Tibial nerve (tissue), 4 donors: ENCODE data around the gene YPEL2. TPM values are rescaled to one million over a fixed set of nuclear protein-coding genes. Genes with fewer than 3 reads are reported as not detected.

Experiments
- DNase-seq, 2 donors: peaks; one replicate each; pipeline ENCODE4 v3.0.0-alpha.2; 2019; ENCODE audit warnings: low spot score in 2 of 2
- H3K27ac ChIP-seq, 4 donors: fragments of 200-600 bp; sonication (generic) in 3 of 4; one replicate each; pipeline ENCODE4 v1.5.1; 2017 to 2019; ENCODE audit warnings: mild to moderate bottlenecking in 1 of 4
- H3K27me3 ChIP-seq, 2 donors: fragments of 200-600 bp; sonication (generic) in 1 of 2; one replicate each; pipeline versions ENCODE4 v1.5.1 to v1.6.0; 2017 to 2019
- H3K36me3 ChIP-seq, 3 donors: fragments of 200-600 bp; sonication (generic); one replicate each; pipeline ENCODE4 v1.5.1; 2018 to 2019
- H3K4me1 ChIP-seq, 4 donors: fragments of 200-600 bp; sonication (generic) in 3 of 4; one replicate each; pipeline ENCODE4 v1.5.1; 2017 to 2019
- H3K4me3 ChIP-seq, 4 donors: fragments of 200-600 bp; sonication (generic) in 3 of 4; one replicate each; pipeline ENCODE4 v1.5.1; 2017 to 2019; ENCODE audit warnings: mild to moderate bottlenecking in 1 of 4, moderate library complexity in 1 of 4
- H3K9me3 ChIP-seq, 4 donors: fragments of 200-600 bp; sonication (generic) in 3 of 4; one replicate each; pipeline ENCODE4 v1.5.1; 2017 to 2019
- EP300 ChIP-seq, 2 donors: sonication (generic); formaldehyde crosslinking; IDR thresholded peaks; one replicate each; pipeline ENCODE4 v1.6.1; 2017; ENCODE audit warnings: antibody characterized with exemption in 2 of 2, mild to moderate bottlenecking in 1 of 2
- POLR2A ChIP-seq, 2 donors: fragments of 450-650 bp; IDR thresholded peaks; one replicate each; pipeline ENCODE4 v1.6.1; 2017; ENCODE audit warnings: antibody characterized with exemption in 2 of 2, mild to moderate bottlenecking in 2 of 2, moderate library complexity in 2 of 2
- WGBS, 2 donors: methylation state at CpG; one replicate each; pipeline ENCODE4 v1.1.5; 2018; 5-methylcytosine and 5-hydroxymethylcytosine counted together
- total RNA-seq, 4 donors: library from RNA; depleted of rRNA; stranded (reverse); fragments of >200 nt; gene quantifications; one replicate each; pipeline ENCODE4 v1.1.0, GENCODE V29; 2016
- TF ChIP-seq, protein P1 (sequence below), 5 experiments: fragments of 200-600 bp in 3 of 5; fragments of 450-650 bp in 2 of 5; sonication (generic) in 3 of 5; IDR thresholded peaks; one replicate each; pipeline ENCODE4 v1.5.1; 2016 to 2019; ENCODE audit warnings: antibody characterized with exemption in 5 of 5, mild to moderate bottlenecking in 3 of 5, moderate library complexity in 2 of 5

The YPEL2 gene
- total RNA-seq, 4 donors from 2014 or later = 33.6 to 59.9 (median 48.7) TPM

DNA sequence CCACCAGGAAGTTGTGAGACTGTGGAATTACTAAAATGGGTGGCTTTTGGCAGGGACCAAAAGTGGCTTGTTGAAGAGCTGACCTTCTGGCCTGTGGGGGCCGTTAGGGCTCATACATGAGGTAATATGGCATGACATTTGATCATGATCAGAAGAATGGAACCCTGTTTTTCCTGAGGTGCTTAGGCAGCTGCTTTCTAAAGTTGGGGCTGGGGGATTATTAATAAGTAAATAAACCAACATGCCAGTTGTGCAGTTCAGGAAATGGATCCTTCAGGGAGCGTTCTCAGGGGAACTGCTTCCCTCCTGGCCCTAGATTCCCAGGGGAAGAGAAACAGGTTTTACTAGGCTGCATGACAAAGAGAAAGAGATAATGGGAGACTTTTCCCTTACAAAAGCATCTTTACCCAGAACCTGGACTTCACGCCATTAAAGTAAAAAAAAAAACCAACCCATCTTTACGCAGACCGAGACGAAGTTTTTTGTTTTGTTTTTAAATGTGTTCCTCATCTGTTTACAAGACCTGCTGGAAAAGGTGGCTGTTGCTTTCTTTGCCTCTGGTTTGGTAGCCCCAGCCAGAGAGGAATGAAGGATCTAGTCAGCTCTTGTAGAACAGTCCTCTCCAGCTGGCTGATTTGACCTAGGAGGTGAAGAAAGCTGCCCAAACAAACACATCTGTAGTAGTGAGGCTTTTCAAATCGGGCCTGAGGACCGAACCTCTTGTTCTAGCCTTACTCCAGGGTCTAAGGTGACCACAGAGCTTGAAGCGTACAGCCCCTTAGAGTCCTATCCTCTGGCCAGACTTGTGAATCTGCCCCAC, 22.7 kb downstream of the YPEL2 start:
- Histone ChIP-seq H3K4me1 (peaks cover 0 to 100% (median 63%) of the 10 kb centered on the region in 4 donors), H3K27me3 (no peaks in the 10 kb centered on the region), H3K27ac (peak overlapping the region; percentile 5 to 81 (median 42)), H3K36me3 (peaks cover 0 to 20% (median 0%) of the 10 kb centered on the region in 3 donors), H3K4me3 (no peak overlapping the region), H3K9me3 (no peaks in the 10 kb centered on the region)
- 54 to 68% methylated on average over 9 of the region's 9 CpGs for WGBS, 2 donors
- no peak for TF ChIP-seq POLR2A (IDR thresholded peaks at IDR 0.05)
- TF ChIP-seq, protein P1, sequence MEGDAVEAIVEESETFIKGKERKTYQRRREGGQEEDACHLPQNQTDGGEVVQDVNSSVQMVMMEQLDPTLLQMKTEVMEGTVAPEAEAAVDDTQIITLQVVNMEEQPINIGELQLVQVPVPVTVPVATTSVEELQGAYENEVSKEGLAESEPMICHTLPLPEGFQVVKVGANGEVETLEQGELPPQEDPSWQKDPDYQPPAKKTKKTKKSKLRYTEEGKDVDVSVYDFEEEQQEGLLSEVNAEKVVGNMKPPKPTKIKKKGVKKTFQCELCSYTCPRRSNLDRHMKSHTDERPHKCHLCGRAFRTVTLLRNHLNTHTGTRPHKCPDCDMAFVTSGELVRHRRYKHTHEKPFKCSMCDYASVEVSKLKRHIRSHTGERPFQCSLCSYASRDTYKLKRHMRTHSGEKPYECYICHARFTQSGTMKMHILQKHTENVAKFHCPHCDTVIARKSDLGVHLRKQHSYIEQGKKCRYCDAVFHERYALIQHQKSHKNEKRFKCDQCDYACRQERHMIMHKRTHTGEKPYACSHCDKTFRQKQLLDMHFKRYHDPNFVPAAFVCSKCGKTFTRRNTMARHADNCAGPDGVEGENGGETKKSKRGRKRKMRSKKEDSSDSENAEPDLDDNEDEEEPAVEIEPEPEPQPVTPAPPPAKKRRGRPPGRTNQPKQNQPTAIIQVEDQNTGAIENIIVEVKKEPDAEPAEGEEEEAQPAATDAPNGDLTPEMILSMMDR (IDR thresholded peaks at IDR 0.05) = no peak
- no peak for TF ChIP-seq EP300 (IDR thresholded peaks at IDR 0.05)
- DNase-seq = no peak

DNA sequence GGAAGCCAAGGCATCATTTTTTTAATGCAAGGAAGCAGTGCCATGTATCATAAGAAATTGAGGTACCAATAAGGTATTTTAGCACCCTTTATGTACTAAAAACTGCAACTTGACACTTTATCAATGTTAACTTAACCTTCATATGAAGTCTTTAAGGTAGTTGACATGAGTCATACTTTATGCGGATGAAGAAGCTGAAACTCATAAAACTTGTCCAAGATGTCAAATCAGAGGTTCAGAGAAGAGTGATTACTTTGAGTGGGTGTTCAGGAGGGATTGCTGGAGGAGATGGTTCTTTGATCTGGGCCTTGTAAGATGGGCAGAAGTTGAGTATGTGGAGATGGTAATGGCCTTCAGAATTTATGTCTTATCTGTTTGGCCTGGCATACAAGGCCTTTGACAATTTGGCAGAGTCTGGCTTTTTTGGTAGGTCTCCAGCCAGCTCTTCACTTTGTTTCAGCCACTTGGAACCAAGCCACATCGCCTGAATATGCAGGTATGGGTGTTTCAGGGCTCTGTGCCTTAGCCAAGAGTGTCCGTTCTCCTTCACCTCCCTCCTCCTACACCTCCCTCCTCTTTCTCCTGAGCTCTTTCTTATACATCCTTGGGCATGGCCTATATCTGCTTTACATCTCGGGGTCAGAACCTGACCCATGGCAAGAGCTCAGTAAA, 23.7 kb downstream of the YPEL2 start:
- no peak for DNase-seq
- H3K36me3 ChIP-seq = peaks cover 0 to 20% (median 0%) of the 10 kb centered on the region in 3 donors
- WGBS, 2 donors = 54 to 70% methylated on average over 4 of the region's 4 CpGs
- no peaks in the 10 kb centered on the region for H3K9me3 ChIP-seq
- peak overlapping the region in 3 of 4 donors; percentile 1 to 81 (median 77) for H3K27ac ChIP-seq
- no peak overlapping the region for H3K4me3 ChIP-seq
- TF ChIP-seq, protein P1 (IDR thresholded peaks at IDR 0.05) = no peak
- no peak for TF ChIP-seq EP300 (IDR thresholded peaks at IDR 0.05)
- TF ChIP-seq POLR2A (IDR thresholded peaks at IDR 0.05) = no peak
- no peaks in the 10 kb centered on the region for H3K27me3 ChIP-seq
- H3K4me1 ChIP-seq = peaks cover 0 to 100% (median 67%) of the 10 kb centered on the region in 4 donors

DNA sequence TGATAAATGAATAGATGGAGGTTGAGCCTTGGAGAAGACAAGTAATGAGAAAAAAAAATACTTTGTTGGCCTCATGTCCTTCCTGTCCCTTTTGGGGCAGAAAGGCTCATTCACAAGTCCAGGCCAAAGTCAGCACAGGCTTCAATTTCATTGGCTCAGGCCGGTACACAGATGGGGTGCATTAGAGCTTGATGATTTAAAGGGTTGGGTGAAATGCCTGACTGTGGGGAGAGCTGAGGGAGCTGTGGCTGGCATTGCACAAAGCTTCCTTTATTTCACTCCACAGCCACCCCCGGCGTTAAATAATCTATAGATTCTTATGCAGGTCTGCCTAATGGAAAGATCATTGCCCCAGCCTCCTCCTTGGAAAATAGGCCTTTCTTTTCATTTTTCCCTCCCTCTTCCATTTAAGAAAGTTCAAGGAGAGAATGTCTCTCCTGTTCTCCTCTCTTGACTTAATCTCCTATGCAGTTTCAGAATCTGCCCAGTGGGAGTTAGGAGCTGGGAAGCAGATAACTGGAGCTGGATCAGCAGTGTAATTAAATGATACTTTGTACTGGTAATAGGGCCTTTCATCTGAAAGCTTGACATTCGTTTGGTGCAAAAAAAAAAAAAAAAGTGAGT, 24.4 kb downstream of the YPEL2 start:
- H3K9me3 ChIP-seq = no peaks in the 10 kb centered on the region
- TF ChIP-seq POLR2A (IDR thresholded peaks at IDR 0.05) (no peak), EP300 (IDR thresholded peaks at IDR 0.05) (peak in 1 of 2 donors; percentile 35)
- no peaks in the 10 kb centered on the region for H3K27me3 ChIP-seq
- peak overlapping the region; percentile 1 to 81 (median 59) for H3K27ac ChIP-seq
- DNase-seq = peak in 1 of 2 donors; percentile 37
- peaks cover 0 to 20% (median 0%) of the 10 kb centered on the region in 3 donors for H3K36me3 ChIP-seq
- 20 to 21% methylated on average over 4 of the region's 4 CpGs for WGBS, 2 donors
- no peak overlapping the region for H3K4me3 ChIP-seq
- peaks cover 0 to 100% (median 65%) of the 10 kb centered on the region in 4 donors for H3K4me1 ChIP-seq

DNA sequence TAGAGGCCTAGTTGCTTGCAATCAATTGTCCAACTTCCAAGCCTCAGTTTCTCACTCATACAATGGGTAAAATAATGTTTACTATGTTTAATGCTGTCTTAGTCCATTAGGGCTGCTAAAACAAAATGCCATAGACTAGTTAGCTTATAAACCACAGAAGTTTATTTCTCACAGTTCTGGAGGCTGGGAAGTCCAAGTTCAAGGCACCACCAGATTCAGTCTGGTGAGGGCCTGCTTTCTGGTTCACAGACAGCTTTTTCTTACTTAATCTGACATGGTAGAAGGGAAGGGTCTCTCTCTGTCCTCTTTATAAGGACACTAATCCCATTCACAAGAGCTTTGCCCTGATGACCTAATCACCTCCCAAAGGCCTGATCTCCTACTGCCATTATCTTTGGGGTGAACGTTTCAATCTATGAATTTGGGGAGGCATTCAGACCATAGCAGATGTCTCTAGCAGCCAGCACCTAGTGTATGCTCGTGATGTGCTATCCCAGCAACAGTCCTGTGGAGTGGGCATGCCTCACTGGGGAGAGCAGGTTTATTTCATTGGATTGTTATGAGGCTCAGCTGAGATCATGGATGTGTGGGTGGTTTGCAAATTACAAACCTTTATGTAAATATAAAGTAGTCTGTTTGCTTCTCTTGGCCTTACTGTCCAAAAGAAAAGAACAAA, 25.2 kb downstream of the YPEL2 start:
- H3K27me3 ChIP-seq = no peaks in the 10 kb centered on the region
- H3K36me3 ChIP-seq = peaks cover 0 to 20% (median 0%) of the 10 kb centered on the region in 3 donors
- TF ChIP-seq EP300 (IDR thresholded peaks at IDR 0.05) (no peak), POLR2A (IDR thresholded peaks at IDR 0.05) (no peak)
- TF ChIP-seq, protein P1 (IDR thresholded peaks at IDR 0.05) = no peak
- peak overlapping the region in 3 of 4 donors; percentile 41 to 81 (median 77) for H3K27ac ChIP-seq
- H3K4me1 ChIP-seq = peaks cover 0 to 100% (median 68%) of the 10 kb centered on the region in 4 donors
- 43 to 48% methylated on average over 2 of the region's 2 CpGs for WGBS, 2 donors
- no peaks in the 10 kb centered on the region for H3K9me3 ChIP-seq
- no peak overlapping the region for H3K4me3 ChIP-seq
- no peak for DNase-seq

DNA sequence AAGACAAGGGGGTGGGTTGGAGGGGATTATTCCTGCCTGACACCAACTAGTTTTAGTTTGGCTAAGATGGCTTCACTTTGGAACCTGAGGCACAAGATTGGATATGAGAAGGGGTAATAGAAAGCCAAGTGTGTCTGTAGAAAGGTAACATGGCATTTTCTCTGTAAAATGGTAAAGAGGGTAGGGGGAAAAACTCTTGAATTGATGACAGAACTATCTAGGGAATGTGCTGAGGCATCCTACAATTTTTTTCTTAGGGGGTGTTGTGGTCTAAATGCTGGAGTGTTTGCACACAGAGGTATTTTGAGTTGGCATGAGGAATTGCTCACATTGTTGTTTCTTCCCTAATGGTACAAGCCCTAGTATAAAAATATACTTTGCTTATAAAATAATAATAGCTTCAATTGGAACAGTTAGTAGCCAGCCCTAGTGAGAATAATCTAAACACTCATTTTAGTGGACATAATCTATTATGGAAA, 25.8 kb downstream of the YPEL2 start:
- Histone ChIP-seq H3K4me1 (peaks cover 0 to 100% (median 69%) of the 10 kb centered on the region in 4 donors), H3K36me3 (peaks cover 0 to 20% (median 0%) of the 10 kb centered on the region in 3 donors), H3K27me3 (no peaks in the 10 kb centered on the region), H3K27ac (peak overlapping the region in 3 of 4 donors; percentile 41 to 81 (median 77)), H3K4me3 (no peak overlapping the region), H3K9me3 (no peaks in the 10 kb centered on the region)
- TF ChIP-seq, protein P1 (IDR thresholded peaks at IDR 0.05) = no peak
- DNase-seq = no peak
